ENCODE data around the gene JAG2. TPM values are rescaled to one million over a fixed set of nuclear protein-coding genes. Genes with fewer than 3 reads are reported as not detected.

The JAG2 gene
- total and polyA plus RNA-seq, 12 donors = 18.5 to 45.5 (median 26.3) TPM

DNA sequence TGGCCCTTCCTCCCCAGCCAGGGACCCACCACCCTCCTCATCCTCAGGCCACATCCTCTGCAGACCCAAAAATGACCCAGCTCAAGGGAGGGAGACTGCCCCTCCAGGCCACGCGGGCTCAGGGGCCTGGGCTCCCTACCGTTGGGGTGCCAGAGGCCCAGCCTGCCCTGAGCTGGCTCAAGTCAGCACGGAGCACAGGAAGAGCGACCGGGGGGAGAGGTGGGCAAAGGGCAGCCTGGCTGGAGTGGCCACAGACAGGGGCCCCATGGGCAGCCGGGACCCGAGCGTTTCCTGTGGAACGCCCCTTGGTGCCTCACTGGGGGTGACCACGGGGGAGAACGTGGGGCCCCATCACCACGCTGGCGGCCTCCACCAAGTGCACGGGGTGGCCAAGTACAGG, 10.7 kb downstream of the JAG2 start:
- Histone ChIP-seq H3K27ac (no peak overlapping the region), H3K4me1 (peaks cover 0 to 43% (median 22%) of the 10 kb centered on the region in 9 donors), H3K4me3 (no peak overlapping the region), H3K27me3 (no peaks in the 10 kb centered on the region), H3K9me3 (no peaks in the 10 kb centered on the region), H3K36me3 (peaks cover 0 to 9% (median 0%) of the 10 kb centered on the region in 9 donors)
- no peak for ATAC-seq
- intact Hi-C loops (cut with DNase I) = no loop called here
- 92 to 93% methylated on average over 15 of the region's 15 CpGs for WGBS, 2 donors
- TF ChIP-seq CTCF (IDR thresholded peaks at IDR 0.05) = no peak
- DNase-seq = no peak

GRCh38 chr14:105156414-105157375, 11.9 kb downstream of the JAG2 start:
- no peak overlapping the region for H3K27ac ChIP-seq
- 84 to 85% methylated on average over 31 of the region's 31 CpGs for WGBS, 2 donors
- no peak for DNase-seq
- no peaks in the 10 kb centered on the region for H3K9me3 ChIP-seq
- H3K27me3 ChIP-seq = no peaks in the 10 kb centered on the region
- intact Hi-C loops (cut with DNase I) = no loop called here
- peaks cover 0 to 13% (median 0%) of the 10 kb centered on the region in 9 donors for H3K36me3 ChIP-seq
- TF ChIP-seq CTCF (IDR thresholded peaks at IDR 0.05) = no peak
- H3K4me1 ChIP-seq = peaks cover 9 to 43% (median 30%) of the 10 kb centered on the region in 9 donors
- no peak overlapping the region for H3K4me3 ChIP-seq
- no peak for ATAC-seq

GRCh38 chr14:105155681-105156413, 12.7 kb downstream of the JAG2 start:
- 82 to 84% methylated on average over 48 of the region's 48 CpGs for WGBS, 2 donors
- ATAC-seq = no peak
- TF ChIP-seq CTCF (IDR thresholded peaks at IDR 0.05) = no peak

DNA sequence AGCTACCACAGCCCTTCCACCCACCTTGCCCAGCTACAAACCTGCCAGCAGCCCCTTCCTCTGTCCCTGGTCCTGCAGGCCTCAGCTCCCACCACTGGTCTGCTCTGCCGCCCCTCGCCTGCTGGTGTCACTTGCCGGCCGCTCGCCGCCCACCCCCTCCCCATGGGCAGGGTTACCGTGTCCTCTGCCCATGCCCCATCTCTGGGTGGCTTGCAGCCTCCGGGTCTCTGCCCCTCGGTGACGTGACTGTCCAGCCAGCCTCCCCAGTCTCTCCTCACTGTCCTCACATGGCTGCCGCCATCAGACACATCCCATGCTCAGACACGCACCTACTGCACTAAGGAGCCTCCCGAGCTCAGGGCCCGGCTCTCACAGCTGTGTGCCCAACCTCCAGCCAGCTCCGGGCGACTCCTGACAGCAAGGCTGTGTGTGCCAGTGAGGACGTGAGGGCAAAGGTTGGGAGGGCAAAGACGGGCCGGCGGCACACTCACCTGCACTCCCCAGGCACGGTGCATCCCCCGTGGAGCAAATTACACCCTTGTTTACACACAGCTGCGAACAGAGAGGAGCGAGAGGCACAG, 13.4 kb downstream of the JAG2 start:
- no peaks in the 10 kb centered on the region for H3K9me3 ChIP-seq
- intact Hi-C loops (cut with DNase I) = no loop called here
- no peak for ATAC-seq
- no peak for TF ChIP-seq CTCF (IDR thresholded peaks at IDR 0.05)
- 80 to 81% methylated on average over 24 of the region's 24 CpGs for WGBS, 2 donors
- H3K4me1 ChIP-seq = peaks cover 9 to 41% (median 30%) of the 10 kb centered on the region in 9 donors
- H3K36me3 ChIP-seq = peaks cover 0 to 27% (median 0%) of the 10 kb centered on the region in 9 donors
- H3K4me3 ChIP-seq = no peak overlapping the region
- peak in 1 of 2 donors; percentile 6 for DNase-seq
- no peaks in the 10 kb centered on the region for H3K27me3 ChIP-seq
- H3K27ac ChIP-seq = peak overlapping the region in 4 of 10 donors; percentile 35 to 89 (median 80)

More at GRCh38 chr14:105155681-105156413, 12.7 kb downstream of the JAG2 start:
- H3K4me1 ChIP-seq = peaks cover 9 to 41% (median 30%) of the 10 kb centered on the region in 9 donors
- no peaks in the 10 kb centered on the region for H3K27me3 ChIP-seq
- H3K9me3 ChIP-seq = no peaks in the 10 kb centered on the region
- peak in 1 of 2 donors; percentile 10 for DNase-seq
- H3K27ac ChIP-seq = peak overlapping the region in 1 of 10 donors; percentile 82
- peaks cover 0 to 21% (median 0%) of the 10 kb centered on the region in 9 donors for H3K36me3 ChIP-seq
- H3K4me3 ChIP-seq = no peak overlapping the region
- intact Hi-C loops (cut with DNase I) = no loop called here
